LNCaP clone FGC (cell line): ENCODE results near the gene HOXD12.

ENCODE experiments used
- DNase-seq: peaks from one replicate; pipeline ENCODE4 v3.0.0-alpha.2; 2011; ENCODE audit warnings: low read depth
- H3K4me3 ChIP-seq: 2 replicates; pipeline ENCODE4 v1.5.1; 2011; ENCODE audit warnings: mild to moderate bottlenecking, low read depth, low read length, control low read depth
- CTCF ChIP-seq: IDR thresholded peaks from 2 replicates; pipeline ENCODE4 v1.5.1; 2012; ENCODE audit warnings: mild to moderate bottlenecking; ENCODE audit not compliant: control insufficient read depth, insufficient read depth; ENCODE audit errors: extremely low read depth

HOXD12 gene, protein sequence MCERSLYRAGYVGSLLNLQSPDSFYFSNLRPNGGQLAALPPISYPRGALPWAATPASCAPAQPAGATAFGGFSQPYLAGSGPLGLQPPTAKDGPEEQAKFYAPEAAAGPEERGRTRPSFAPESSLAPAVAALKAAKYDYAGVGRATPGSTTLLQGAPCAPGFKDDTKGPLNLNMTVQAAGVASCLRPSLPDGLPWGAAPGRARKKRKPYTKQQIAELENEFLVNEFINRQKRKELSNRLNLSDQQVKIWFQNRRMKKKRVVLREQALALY

GRCh38 chr2:176099728-176100546, at the start of gene HOXD12:
TSS of gene HOXD12 (plus strand) at chr2:176099795. CDS start at chr2:176099802, 7 bp downstream.
- no peak within 1 kb of the TSS for H3K4me3 ChIP-seq
- no peak for TF ChIP-seq CTCF
- no peak for DNase-seq

DNA sequence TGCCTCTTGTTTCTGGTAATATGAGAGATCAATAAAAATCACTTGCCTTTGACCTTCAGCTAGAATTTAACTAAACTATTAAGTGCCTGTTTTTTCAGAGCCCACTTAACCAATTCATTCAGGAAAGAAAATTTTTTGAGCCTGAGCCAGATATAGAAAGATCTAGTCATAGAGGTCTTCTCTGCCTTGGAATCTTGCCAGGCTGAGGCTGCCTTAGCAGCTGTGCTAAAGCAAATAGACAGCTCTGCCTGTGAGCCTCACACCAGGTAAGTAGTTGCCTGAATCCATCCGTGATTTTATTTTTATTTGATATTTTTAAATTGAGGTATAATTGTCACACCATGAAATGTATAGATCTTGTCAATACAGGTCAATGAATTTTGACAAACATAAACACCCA, 43.2 kb upstream of the HOXD12 start:
- no peak for DNase-seq
- no peak overlapping the region for H3K4me3 ChIP-seq
- TF ChIP-seq CTCF: no peak

DNA sequence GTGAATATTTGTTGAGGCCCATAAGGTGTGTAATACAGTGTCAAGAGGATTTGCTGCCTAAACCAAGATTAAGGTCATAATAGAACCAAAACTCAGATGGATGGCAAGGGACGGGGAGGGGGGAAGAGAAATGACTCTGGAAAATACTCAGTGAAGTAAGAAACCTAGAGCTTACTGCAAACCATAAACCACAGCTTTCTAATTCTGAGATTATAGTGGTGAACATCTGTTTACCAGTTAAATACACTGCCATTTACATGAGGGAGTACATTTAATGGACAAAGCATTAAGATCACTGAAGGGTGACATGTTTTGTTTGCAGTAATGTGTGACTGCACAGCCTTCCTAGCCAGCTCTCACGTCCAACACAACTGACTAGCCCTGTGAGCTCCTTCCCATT, 35.6 kb upstream of the HOXD12 start:
- TF ChIP-seq CTCF: no peak
- no peak overlapping the region for H3K4me3 ChIP-seq
- no peak for DNase-seq

GRCh38 chr2:176066645-176067588, 32.7 kb upstream of the HOXD12 start:
- H3K4me3 ChIP-seq: no peak overlapping the region
- DNase-seq: no peak
- TF ChIP-seq CTCF: no peak

GRCh38 chr2:176067589-176068418, 31.8 kb upstream of the HOXD12 start:
- DNase-seq: no peak
- no peak overlapping the region for H3K4me3 ChIP-seq
- no peak for TF ChIP-seq CTCF

- no peak for TF ChIP-seq CTCF
- no peak overlapping the region for H3K4me3 ChIP-seq
- no peak for DNase-seq
Measured at GRCh38 chr2:176068419-176068832, 31.2 kb upstream of the HOXD12 start.
